SU-DHL-6 (cell line): ENCODE data around the gene C12orf75.

Experiments
- H2AFZ ChIP-seq: fragments of 200-600 bp; sonication (generic); 2 replicates; pipeline ENCODE4 v1.6.1; 2014; ENCODE audit warnings: low read depth, mild to moderate bottlenecking, moderate library complexity, mixed read lengths, antibody characterized with exemption, low read length; ENCODE audit not compliant: severe bottlenecking
- H3F3A ChIP-seq: fragments of 200-600 bp; shearing (Covaris generic); 2 replicates; pipeline ENCODE4 v1.6.0; 2016; ENCODE audit warnings: antibody characterized with exemption, mild to moderate bottlenecking; ENCODE audit not compliant: insufficient read depth
- H3K27ac ChIP-seq: fragments of 200-600 bp; sonication (generic); 2 replicates; pipeline ENCODE4 v1.5.1; 2016; ENCODE audit warnings: low read depth, mild to moderate bottlenecking, low read length, moderate library complexity, mixed read lengths
- H3K27me3 ChIP-seq: fragments of 200-600 bp; sonication (generic), shearing (Covaris generic); 2 replicates; pipeline ENCODE4 v1.6.0; 2014; ENCODE audit warnings: mild to moderate bottlenecking, low read length
- H3K36me3 ChIP-seq: fragments of 200-600 bp; sonication (generic); 2 replicates; pipeline ENCODE4 v1.6.1; 2014; ENCODE audit warnings: mild to moderate bottlenecking, low read length, mixed read lengths
- H3K4me2 ChIP-seq: fragments of 300-600, 200-600 bp; shearing (Covaris generic), sonication (generic); 2 replicates; pipeline ENCODE4 v1.6.0; 2014; ENCODE audit warnings: low read length, low read depth, mild to moderate bottlenecking; ENCODE audit not compliant: poor library complexity, severe bottlenecking
- H3K4me3 ChIP-seq: fragments of 200-600 bp; sonication (generic); 2 replicates; pipeline ENCODE4 v1.5.1; 2014; ENCODE audit warnings: antibody characterized with exemption, low read length, mild to moderate bottlenecking, mixed read lengths; ENCODE audit not compliant: insufficient read depth, poor library complexity, severe bottlenecking
- H3K79me2 ChIP-seq: fragments of 200-600 bp; sonication (generic); 2 replicates; pipeline ENCODE4 v1.6.1; 2014; ENCODE audit warnings: mild to moderate bottlenecking, low read length, moderate library complexity; ENCODE audit not compliant: insufficient read depth
- H3K9ac ChIP-seq: fragments of 200-600 bp; sonication (generic); 2 replicates; pipeline ENCODE4 v1.7.0; 2014; ENCODE audit warnings: mild to moderate bottlenecking, low read length
- H3K9me2 ChIP-seq: fragments of 200-600 bp; sonication (generic); replicated peaks from 2 replicates; pipeline ENCODE4 v1.6.1; 2014; ENCODE audit warnings: low read length; ENCODE audit not compliant: insufficient read depth
- H3K9me3 ChIP-seq: fragments of 200-600 bp; sonication (generic); 2 replicates; pipeline ENCODE4 v1.6.1; 2014; ENCODE audit warnings: low read length, mixed read lengths; ENCODE audit not compliant: insufficient read depth
- H4K20me1 ChIP-seq: fragments of 200-600 bp; sonication (generic); 2 replicates; pipeline ENCODE4 v1.6.1; 2014; ENCODE audit warnings: low read depth, mild to moderate bottlenecking, antibody characterized with exemption, low read length, moderate library complexity, mixed read lengths
- CTCF ChIP-seq: fragments of 200-600 bp; sonication (generic); IDR thresholded peaks from one replicate; pipeline ENCODE4 v1.5.1; 2017; ENCODE audit warnings: antibody characterized with exemption, mild to moderate bottlenecking, low read length, moderate library complexity; ENCODE audit not compliant: insufficient read depth, poor library complexity, severe bottlenecking
- EZH2phosphoT487 ChIP-seq: fragments of 200-600 bp; sonication (generic), shearing (Covaris generic); conservative IDR thresholded peaks from 2 replicates; pipeline ENCODE4 v1.6.1; 2018; ENCODE audit warnings: mild to moderate bottlenecking, antibody characterized with exemption, low read length, moderate library complexity, mixed read lengths

The C12orf75 gene

GRCh38 chr12:105419606-105420005 lies 89.1 kb downstream of the C12orf75 start:
- Histone ChIP-seq H3K9me3 (no peaks in the 10 kb centered on the region), H3K36me3 (no peaks in the 10 kb centered on the region), H3K79me2 (no peaks in the 10 kb centered on the region), H3K27ac (no peak overlapping the region), H4K20me1 (no peaks in the 10 kb centered on the region), H3F3A (no peaks in the 10 kb centered on the region), H3K4me3 (no peak overlapping the region), H3K9ac (no peak overlapping the region), H3K9me2 (no peaks in the 10 kb centered on the region), H3K4me2 (no peak overlapping the region), H2AFZ (no peak overlapping the region), H3K27me3 (no peaks in the 10 kb centered on the region)
- TF ChIP-seq EZH2phosphoT487, result no peak
- TF ChIP-seq CTCF, result no peak

- Histone ChIP-seq H3K27ac (no peak overlapping the region), H3K4me2 (no peak overlapping the region), H3K36me3 (no peaks in the 10 kb centered on the region), H3K4me3 (no peak overlapping the region), H2AFZ (no peak overlapping the region), H3K9me3 (no peaks in the 10 kb centered on the region), H4K20me1 (no peaks in the 10 kb centered on the region), H3F3A (no peaks in the 10 kb centered on the region), H3K9ac (no peak overlapping the region), H3K9me2 (no peaks in the 10 kb centered on the region), H3K27me3 (no peaks in the 10 kb centered on the region), H3K79me2 (no peaks in the 10 kb centered on the region)
- TF ChIP-seq CTCF (no peak), EZH2phosphoT487 (no peak)
Measured at GRCh38 chr12:105420046-105420445, 89.6 kb downstream of the C12orf75 start.

DNA sequence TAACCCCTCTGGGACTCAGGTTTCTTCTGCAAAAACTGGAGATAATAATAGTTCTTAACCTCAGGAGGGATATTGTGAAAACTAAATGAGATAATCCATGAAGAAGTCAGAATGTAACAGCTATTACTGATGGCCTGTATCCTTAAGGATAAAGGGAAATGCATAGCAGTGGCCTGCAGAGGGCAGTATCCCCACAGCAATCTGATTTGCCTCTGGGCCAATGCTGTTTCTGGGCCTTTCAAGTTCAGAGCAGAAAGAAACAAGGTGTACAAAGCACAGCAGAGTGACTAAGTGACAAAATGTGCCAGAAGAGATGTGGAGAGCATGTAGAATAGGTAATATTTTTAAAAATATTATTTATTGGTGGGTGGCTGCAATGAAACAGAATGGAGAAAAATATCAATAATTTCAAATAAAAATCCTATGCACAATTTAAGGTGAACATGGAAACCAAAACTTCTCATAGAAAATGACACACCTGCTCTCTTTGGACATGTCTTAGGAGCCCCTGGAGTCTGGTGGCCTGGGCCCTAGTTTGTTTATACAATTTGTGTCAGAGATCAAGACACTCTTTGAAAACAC lies 90.3 kb downstream of the C12orf75 start:
- Histone ChIP-seq H3K4me3 (no peak overlapping the region), H3K27ac (no peak overlapping the region), H3K9ac (no peak overlapping the region), H4K20me1 (no peaks in the 10 kb centered on the region), H2AFZ (no peak overlapping the region), H3K9me3 (no peaks in the 10 kb centered on the region), H3K27me3 (no peaks in the 10 kb centered on the region), H3K79me2 (no peaks in the 10 kb centered on the region), H3K9me2 (no peaks in the 10 kb centered on the region), H3K36me3 (no peaks in the 10 kb centered on the region), H3F3A (no peaks in the 10 kb centered on the region), H3K4me2 (no peak overlapping the region)
- no peak for TF ChIP-seq EZH2phosphoT487
- peak; percentile 91 for TF ChIP-seq CTCF
